GM12892 (cell line): ENCODE measurements around the gene CACNA1G.

Experiments
- DNase-seq: peaks from one replicate; pipeline ENCODE4 v3.0.0; 2011; ENCODE audit not compliant: insufficient read length
- FAIRE-seq: peaks from 2 replicates; lab custom pipeline; 2011; peaks lifted over from hg19 to GRCh38; lab: Jason Lieb, UNC
- POLR2A ChIP-seq: IDR thresholded peaks from 2 replicates; pipeline ENCODE4 v1.6.1; 2011; ENCODE audit warnings: low read depth, low read length, control low read depth
- POLR2AphosphoS5 ChIP-seq: IDR thresholded peaks from 2 replicates; pipeline ENCODE4 v1.6.1; 2011; ENCODE audit warnings: low read depth, low read length, control low read depth
- TAF1 ChIP-seq: IDR thresholded peaks from 2 replicates; pipeline ENCODE4 v1.6.1; 2011; ENCODE audit warnings: low read depth, mild to moderate bottlenecking, control low read depth, low read length, borderline replicate concordance

The CACNA1G gene

GRCh38 chr17:50545311-50545710 is 15.2 kb upstream of the CACNA1G start:
- DNase-seq, result no peak
- no peak for TF ChIP-seq POLR2AphosphoS5
- TF ChIP-seq TAF1, result no peak
- TF ChIP-seq POLR2A, result no peak
- FAIRE-seq, result no peak

GRCh38 chr17:50546701-50547034 is 13.8 kb upstream of the CACNA1G start:
- FAIRE-seq, result no peak

GRCh38 chr17:50547035-50547735 is 13.3 kb upstream of the CACNA1G start, which contains the start of gene SPATA20:
Gene SPATA20 (plus strand): TSS chr17:50547174. CDS start chr17:50547209, 35 bp downstream.
- peak; percentile 95 for DNase-seq
- peak; percentile 92 for FAIRE-seq
- peak; percentile 83; the same call in 1 of the 2 replicates for TF ChIP-seq POLR2A
- TF ChIP-seq TAF1, result no peak
- TF ChIP-seq POLR2AphosphoS5, result 0 out of 2 replicates have a peak, but pooled peaks have one; percentile 36

More at GRCh38 chr17:50546701-50547034, 13.8 kb upstream of the CACNA1G start:
- TF ChIP-seq TAF1, result no peak
- TF ChIP-seq POLR2A, result no peak
- no peak for TF ChIP-seq POLR2AphosphoS5
- DNase-seq, result no peak

GRCh38 chr17:50547736-50548083 is 12.8 kb upstream of the CACNA1G start:
- TF ChIP-seq POLR2AphosphoS5, result no peak
- no peak for TF ChIP-seq POLR2A
- TF ChIP-seq TAF1, result no peak
- DNase-seq (no peak), FAIRE-seq (no peak)

GRCh38 chr17:50548831-50549230 is 11.7 kb upstream of the CACNA1G start:
- TF ChIP-seq POLR2A, result no peak
- no peak for TF ChIP-seq POLR2AphosphoS5
- FAIRE-seq (no peak), DNase-seq (no peak)

- no peak for FAIRE-seq
- no peak for DNase-seq
- no peak for TF ChIP-seq TAF1
- no peak for TF ChIP-seq POLR2AphosphoS5
- no peak for TF ChIP-seq POLR2A
Measured at GRCh38 chr17:50549256-50549941, 11.1 kb upstream of the CACNA1G start.

- TF ChIP-seq POLR2AphosphoS5 (no peak), POLR2A (no peak), TAF1 (no peak)
- no peak for FAIRE-seq
Measured at GRCh38 chr17:50549969-50550368, 10.5 kb upstream of the CACNA1G start.

DNA sequence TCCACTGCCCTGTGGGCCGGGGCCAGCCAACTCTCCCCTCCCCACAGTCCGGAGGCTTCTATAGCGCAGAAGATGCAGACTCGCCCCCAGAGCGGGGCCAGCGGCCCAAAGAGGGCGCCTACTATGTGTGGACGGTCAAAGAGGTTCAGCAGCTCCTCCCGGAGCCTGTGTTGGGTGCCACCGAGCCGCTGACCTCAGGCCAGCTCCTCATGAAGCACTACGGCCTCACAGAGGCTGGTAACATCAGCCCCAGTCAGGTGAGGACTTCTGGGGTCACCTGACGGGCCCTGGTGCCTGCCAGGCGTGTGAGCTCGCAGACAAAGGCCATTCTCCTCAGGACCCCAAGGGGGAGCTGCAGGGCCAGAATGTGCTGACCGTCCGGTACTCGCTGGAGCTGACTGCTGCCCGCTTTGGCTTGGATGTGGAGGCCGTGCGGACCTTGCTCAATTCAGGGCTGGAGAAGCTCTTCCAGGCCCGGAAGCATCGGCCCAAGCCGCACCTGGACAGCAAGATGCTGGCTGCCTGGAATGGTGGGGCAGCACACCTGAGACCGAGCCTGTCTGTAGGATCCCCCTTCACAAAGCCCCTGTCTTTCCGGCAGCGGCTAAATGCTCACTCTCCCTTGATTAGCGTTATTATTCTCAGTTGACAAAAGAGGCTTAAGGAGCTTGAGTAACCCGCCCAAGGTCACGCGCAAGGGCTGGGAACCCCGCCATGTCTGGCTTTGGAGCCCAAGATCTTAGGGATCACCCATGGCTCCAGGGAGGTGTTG is 9.7 kb upstream of the CACNA1G start:
- DNase-seq (no peak), FAIRE-seq (no peak)
- TF ChIP-seq POLR2AphosphoS5, result no peak
- TF ChIP-seq POLR2A, result no peak
- TF ChIP-seq TAF1, result no peak

More at GRCh38 chr17:50549969-50550368, 10.5 kb upstream of the CACNA1G start:
- no peak for DNase-seq

GRCh38 chr17:50551433-50551815 is 9.1 kb upstream of the CACNA1G start:
- TF ChIP-seq POLR2A (no peak), TAF1 (no peak), POLR2AphosphoS5 (no peak)
- FAIRE-seq (no peak), DNase-seq (no peak)

DNA sequence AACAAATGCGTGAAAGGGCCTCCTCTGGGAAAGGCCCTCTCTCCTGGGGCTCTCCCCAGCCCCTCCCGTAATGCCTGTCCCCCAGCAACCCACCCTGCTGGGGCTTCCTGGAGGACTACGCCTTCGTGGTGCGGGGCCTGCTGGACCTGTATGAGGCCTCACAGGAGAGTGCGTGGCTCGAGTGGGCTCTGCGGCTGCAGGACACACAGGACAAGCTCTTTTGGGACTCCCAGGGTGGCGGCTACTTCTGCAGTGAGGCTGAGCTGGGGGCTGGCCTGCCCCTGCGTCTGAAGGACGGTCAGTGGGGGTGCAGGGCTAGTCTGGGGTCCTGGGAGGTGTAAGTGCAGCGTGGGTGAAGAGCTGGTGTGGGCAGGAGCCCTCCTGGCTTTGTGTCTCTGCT is 8.6 kb upstream of the CACNA1G start:
- no peak for TF ChIP-seq POLR2A
- TF ChIP-seq TAF1, result no peak
- DNase-seq (no peak), FAIRE-seq (no peak)

- TF ChIP-seq POLR2AphosphoS5 (0 out of 2 replicates have a peak, but pooled peaks have one; percentile 20), POLR2A (no peak), TAF1 (no peak)
- no peak for FAIRE-seq
- DNase-seq, result no peak
Measured at GRCh38 chr17:50554201-50554600, 6.3 kb upstream of the CACNA1G start.
